ENCODE data around the gene KEL.

Gene KEL

DNA sequence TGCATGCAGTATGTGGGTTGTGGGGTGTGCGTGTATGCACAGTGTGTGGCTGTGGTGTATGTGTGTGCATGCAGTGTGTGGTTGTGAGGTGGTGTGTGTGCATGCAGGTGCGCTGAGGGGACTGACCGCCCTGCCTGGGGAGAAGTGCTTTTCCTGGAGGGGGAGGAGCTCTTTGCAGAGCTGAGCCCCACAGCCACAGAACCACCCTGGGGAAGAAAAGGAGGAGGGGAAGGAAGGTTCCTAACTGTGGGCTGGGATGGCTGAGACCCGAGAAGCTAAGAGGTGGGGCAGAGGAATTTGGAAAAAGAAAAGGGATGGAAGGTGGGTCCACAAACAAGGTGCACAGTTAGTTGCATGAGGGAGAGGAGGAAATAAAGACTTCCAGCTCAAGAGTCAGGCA, 28.5 kb downstream of the KEL start, which contains the start of gene TRPV5:
Gene TRPV5, minus strand, starts transcription at position 123 of the 400 bp plus-strand sequence. CDS start 287 bp downstream, outside the sequence.
- TF ChIP-seq, protein P1, sequence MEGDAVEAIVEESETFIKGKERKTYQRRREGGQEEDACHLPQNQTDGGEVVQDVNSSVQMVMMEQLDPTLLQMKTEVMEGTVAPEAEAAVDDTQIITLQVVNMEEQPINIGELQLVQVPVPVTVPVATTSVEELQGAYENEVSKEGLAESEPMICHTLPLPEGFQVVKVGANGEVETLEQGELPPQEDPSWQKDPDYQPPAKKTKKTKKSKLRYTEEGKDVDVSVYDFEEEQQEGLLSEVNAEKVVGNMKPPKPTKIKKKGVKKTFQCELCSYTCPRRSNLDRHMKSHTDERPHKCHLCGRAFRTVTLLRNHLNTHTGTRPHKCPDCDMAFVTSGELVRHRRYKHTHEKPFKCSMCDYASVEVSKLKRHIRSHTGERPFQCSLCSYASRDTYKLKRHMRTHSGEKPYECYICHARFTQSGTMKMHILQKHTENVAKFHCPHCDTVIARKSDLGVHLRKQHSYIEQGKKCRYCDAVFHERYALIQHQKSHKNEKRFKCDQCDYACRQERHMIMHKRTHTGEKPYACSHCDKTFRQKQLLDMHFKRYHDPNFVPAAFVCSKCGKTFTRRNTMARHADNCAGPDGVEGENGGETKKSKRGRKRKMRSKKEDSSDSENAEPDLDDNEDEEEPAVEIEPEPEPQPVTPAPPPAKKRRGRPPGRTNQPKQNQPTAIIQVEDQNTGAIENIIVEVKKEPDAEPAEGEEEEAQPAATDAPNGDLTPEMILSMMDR (IDR thresholded peaks at IDR 0.05; ENCODE audit: insufficient read depth, low read length, poor library complexity, severe bottlenecking): no peak

DNA sequence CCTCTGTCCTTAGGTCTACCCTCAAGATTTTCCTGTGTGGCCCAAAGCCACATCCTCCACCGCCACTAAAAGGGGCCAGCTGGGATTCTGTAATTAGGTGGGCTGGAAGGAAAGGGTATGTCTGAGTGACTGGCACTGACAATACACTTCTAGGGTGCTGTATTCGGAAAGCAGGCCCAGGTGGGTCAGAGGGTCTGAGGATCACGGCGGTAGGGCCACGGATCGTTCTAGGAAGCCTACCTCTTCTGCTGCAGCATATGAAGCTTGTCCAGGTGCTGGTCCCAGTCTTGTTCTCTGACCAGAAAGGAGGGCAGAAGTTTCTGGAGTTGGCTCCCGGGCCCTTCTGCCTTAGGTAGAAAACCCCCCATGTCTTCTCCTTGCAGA, 29.1 kb downstream of the KEL start:
- Histone ChIP-seq H3K27me3 (replicated peaks; ENCODE audit: control insufficient read depth, insufficient read depth, low read length) (no peaks in the 10 kb centered on the region), H3K4me3 (replicated peaks; ENCODE audit: low read depth, low read length) (no peak overlapping the region), H3K36me3 (ENCODE audit: control insufficient read depth, insufficient read depth, low read length) (no peaks in the 10 kb centered on the region)
- TF ChIP-seq, protein P1 (IDR thresholded peaks at IDR 0.05; ENCODE audit: insufficient read depth, low read length, poor library complexity, severe bottlenecking): no peak
- no peak for DNase-seq (ENCODE audit: extremely low read depth, insufficient read length)

More for the DNA sequence above, 28.5 kb downstream of the KEL start, which contains the start of gene TRPV5:
- Histone ChIP-seq H3K4me3 (replicated peaks; ENCODE audit: low read depth, low read length) (no peak within 1 kb of the TSS), H3K36me3 (ENCODE audit: control insufficient read depth, insufficient read depth, low read length) (no peaks in the 10 kb centered on the region), H3K27me3 (replicated peaks; ENCODE audit: control insufficient read depth, insufficient read depth, low read length) (no peaks in the 10 kb centered on the region)
- DNase-seq (ENCODE audit: extremely low read depth, insufficient read length): no peak

DNA sequence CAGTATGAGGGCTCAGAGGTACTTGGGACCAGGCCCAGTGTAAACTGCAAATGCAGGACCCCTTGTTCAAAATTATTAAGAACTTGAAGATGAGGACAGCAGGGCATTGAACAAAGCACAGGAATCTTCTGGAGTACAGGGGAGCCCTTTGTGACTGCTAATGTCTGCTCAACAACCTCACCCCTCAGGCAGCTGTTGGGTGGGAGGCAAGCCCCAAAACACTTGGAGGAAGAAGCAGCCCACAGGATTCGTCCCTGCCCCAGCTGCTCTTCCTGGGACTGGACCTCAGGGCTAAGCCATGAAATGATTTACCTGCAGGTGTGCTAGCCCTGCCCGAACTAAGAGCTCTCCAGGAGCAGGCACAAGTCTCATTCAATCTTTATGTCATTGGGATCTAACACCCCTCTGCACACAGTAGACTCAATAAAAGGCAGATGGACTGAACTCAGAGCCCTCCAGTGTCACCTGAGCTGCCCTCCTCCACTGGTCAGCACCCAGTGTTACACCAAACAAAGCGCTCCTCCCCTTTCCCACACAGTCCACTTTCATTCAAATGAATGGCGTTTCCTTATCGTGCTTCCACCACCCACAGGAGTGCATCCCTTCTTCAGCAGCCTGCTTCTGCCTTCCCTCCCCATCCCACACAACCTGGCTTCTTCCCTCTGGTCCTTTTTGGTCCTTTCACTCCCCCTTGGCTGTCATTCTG, 29.6 kb downstream of the KEL start:
- TF ChIP-seq, protein P1 (IDR thresholded peaks at IDR 0.05; ENCODE audit: insufficient read depth, low read length, poor library complexity, severe bottlenecking): no peak

DNA sequence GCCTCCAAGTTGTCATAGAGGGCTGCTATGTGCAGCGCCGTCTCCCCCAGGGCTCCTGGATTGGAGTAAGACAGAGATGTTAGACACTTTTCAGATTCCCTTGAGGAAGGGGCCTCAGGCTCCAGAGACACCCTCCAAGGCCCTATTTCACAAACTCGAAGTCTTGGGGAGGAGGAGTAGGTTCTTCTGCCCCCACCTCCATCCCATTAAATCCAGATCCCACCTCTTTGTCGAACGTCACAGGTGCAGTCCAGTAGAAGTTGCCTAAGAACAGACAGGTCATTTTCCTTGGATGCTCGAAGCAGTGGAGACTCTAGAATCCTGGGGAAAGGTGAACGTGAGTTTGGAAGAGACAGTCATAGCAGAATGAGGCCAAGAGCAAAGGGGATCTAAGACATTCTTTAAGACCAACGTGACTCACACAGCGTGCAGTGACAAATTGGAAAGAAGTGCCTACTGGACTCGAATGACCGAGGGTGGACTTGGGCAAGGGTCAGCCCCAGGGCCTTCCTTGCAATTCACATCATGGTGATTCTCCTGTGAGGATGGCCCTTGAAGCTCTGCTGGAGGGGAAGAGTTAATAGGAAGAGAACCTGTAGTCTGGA, 31.9 kb downstream of the KEL start:
- Histone ChIP-seq H3K27me3 (replicated peaks; ENCODE audit: control insufficient read depth, insufficient read depth, low read length) (0 out of 2 replicates have a peak, but pooled peaks cover 2% of the 10 kb centered on the region), H3K36me3 (ENCODE audit: control insufficient read depth, insufficient read depth, low read length) (no peaks in the 10 kb centered on the region), H3K4me3 (replicated peaks; ENCODE audit: low read depth, low read length) (no peak overlapping the region)
- no peak for DNase-seq (ENCODE audit: extremely low read depth, insufficient read length)
- TF ChIP-seq, protein P1 (IDR thresholded peaks at IDR 0.05; ENCODE audit: insufficient read depth, low read length, poor library complexity, severe bottlenecking): no peak

More for the DNA sequence above, 29.6 kb downstream of the KEL start:
- DNase-seq (ENCODE audit: extremely low read depth, insufficient read length): no peak
- Histone ChIP-seq H3K4me3 (replicated peaks; ENCODE audit: low read depth, low read length) (no peak overlapping the region), H3K27me3 (replicated peaks; ENCODE audit: control insufficient read depth, insufficient read depth, low read length) (0 out of 2 replicates have a peak, but pooled peaks cover 2% of the 10 kb centered on the region), H3K36me3 (ENCODE audit: control insufficient read depth, insufficient read depth, low read length) (no peaks in the 10 kb centered on the region)

DNA sequence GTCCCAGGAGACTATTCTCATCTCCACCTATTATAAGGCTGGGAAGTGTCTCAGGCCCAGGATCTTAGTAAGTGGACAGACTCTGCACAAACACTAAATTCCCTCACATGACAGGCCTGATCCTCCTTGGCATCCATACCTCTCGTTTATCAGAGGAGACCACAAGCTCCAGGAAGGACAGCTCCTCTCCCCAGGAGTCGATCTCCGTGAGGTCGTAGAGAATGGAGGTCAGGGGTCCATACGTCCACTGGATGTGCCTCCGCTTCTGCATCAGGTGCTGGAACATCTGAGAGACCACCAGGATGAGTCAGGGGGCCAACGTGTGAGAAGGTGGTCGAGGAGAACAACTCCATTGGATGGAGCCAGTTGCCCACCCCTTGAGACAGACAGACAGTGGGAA, 34.2 kb downstream of the KEL start:
- no peaks in the 10 kb centered on the region for H3K36me3 ChIP-seq (ENCODE audit: control insufficient read depth, insufficient read depth, low read length)
- H3K27me3 ChIP-seq (replicated peaks; ENCODE audit: control insufficient read depth, insufficient read depth, low read length): 0 out of 2 replicates have a peak, but pooled peaks cover 2% of the 10 kb centered on the region
- TF ChIP-seq, protein P1 (IDR thresholded peaks at IDR 0.05; ENCODE audit: insufficient read depth, low read length, poor library complexity, severe bottlenecking): no peak
- DNase-seq (ENCODE audit: extremely low read depth, insufficient read length): no peak
- H3K4me3 ChIP-seq (replicated peaks; ENCODE audit: low read depth, low read length): no peak overlapping the region

Data from GM06990 (cell line).